Measurements from ENCODE around the gene TRPM2.
"Not testable (repeated sequence)": the region's sequence is repeated elsewhere in the genome, so short reads cannot be mapped to it uniquely, and the experiment has no call there.

Gene TRPM2

GRCh38 chr21:44354775-44355771 is 1.7 kb downstream of the TRPM2 start:
- no peak for DNase-seq

GRCh38 chr21:44356160-44356559 is 2.7 kb downstream of the TRPM2 start:
- DNase-seq, result no peak

- no peak for DNase-seq
Measured at GRCh38 chr21:44356636-44357035, 3.2 kb downstream of the TRPM2 start.

GRCh38 chr21:44357064-44357837 is 3.8 kb downstream of the TRPM2 start:
- DNase-seq, result no peak

- DNase-seq, result no peak
Measured at GRCh38 chr21:44359396-44359795, 6.0 kb downstream of the TRPM2 start.

GRCh38 chr21:44360159-44360558 is 6.7 kb downstream of the TRPM2 start:
- DNase-seq, result no peak

- DNase-seq, result not testable (repeated sequence)
Measured at GRCh38 chr21:44361903-44362302, 8.5 kb downstream of the TRPM2 start.

- DNase-seq, result no peak
Measured at GRCh38 chr21:44363278-44363677, 9.9 kb downstream of the TRPM2 start.

GRCh38 chr21:44364151-44365053 is 11.0 kb downstream of the TRPM2 start:
- DNase-seq, result no peak

- no peak for DNase-seq
Measured at GRCh38 chr21:44365251-44365966, 12.0 kb downstream of the TRPM2 start.

- no peak for DNase-seq
Measured at GRCh38 chr21:44365967-44366585, 12.7 kb downstream of the TRPM2 start.

- DNase-seq, result no peak
Measured at GRCh38 chr21:44366586-44367211, 13.3 kb downstream of the TRPM2 start.

GRCh38 chr21:44368711-44369446 is 15.5 kb downstream of the TRPM2 start:
- no peak for DNase-seq

GRCh38 chr21:44370027-44370735 is 16.8 kb downstream of the TRPM2 start:
- no peak for DNase-seq

GRCh38 chr21:44370786-44371410 is 17.5 kb downstream of the TRPM2 start:
- no peak for DNase-seq

- no peak for DNase-seq
Measured at GRCh38 chr21:44371596-44371995, 18.2 kb downstream of the TRPM2 start.

- DNase-seq, result no peak
Measured at GRCh38 chr21:44372616-44373015, 19.2 kb downstream of the TRPM2 start.

- no peak for DNase-seq
Measured at GRCh38 chr21:44374601-44375280, 21.3 kb downstream of the TRPM2 start.

- no peak for DNase-seq
Measured at GRCh38 chr21:44375281-44375651, 21.8 kb downstream of the TRPM2 start.
